Activated CD4-positive, alpha-beta T cell treated with anti-CD3 and anti-CD28 coated beads for 24 hours (primary cell): ENCODE data around the gene TNS3.
"Not testable (repeated sequence)": the region's sequence is repeated elsewhere in the genome, so short reads cannot be mapped to it uniquely, and the experiment has no call there.

Experiments
- DNase-seq, 2 donors: peaks; one replicate each; pipeline ENCODE4 v3.0.0-alpha.2; 2020; ENCODE audit warnings: low read depth in 2 of 2

Gene TNS3

GRCh38 chr7:47283497-47284131 lies 298.3 kb downstream of the TNS3 start:
- no peak for DNase-seq

- no peak for DNase-seq
Observed at GRCh38 chr7:47282790-47283496, 299.0 kb downstream of the TNS3 start.

DNA sequence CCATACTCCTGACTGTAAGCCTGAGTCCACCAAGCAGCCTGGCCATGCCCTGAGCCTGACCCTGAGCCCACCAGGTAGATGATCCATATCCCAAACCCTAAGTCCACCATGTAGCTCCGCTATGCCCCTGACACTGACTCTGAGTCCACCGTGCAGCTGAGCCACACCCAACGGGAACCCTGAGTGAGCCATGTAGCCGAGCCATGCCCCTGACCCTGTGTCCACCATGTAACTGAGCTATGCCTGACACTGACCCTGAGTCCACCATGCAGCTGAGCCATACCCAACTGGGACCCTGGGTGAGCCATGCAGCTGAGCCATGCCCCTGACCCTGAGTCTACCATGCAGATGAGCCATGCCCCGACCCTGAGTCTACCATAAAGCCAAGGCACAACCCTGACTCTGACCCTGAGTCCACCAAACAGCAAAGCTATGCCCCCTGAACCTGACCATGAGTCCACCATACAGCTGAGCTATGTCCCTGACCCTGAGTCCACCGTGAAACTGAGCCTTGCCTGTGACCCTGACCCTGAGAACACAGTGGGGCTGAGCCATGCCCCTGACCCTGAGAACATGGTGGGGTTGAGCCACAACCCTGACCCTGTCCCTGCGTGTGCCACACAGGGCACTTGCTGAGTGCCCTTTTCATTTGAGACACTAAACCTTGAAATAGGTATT lies 299.8 kb downstream of the TNS3 start:
- DNase-seq: no peak

DNA sequence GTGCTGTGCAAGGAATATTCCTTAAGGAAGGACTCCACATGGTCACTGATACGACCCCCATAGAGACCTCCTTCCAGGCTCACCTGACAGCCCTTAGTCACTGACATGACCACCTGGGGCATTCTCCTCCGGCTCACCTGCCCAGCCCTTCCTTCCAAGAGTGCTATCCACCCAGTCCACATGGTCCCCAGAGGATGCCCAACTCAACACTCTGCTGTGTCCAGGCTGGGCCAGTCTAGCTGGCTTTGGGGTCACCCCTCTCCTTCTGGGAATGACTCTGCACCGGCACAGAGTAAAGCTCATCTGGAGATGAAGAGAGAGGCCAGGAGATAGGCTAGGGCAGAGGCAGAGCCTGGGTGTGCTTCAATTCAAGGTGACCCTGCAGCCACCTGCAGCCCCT lies 300.8 kb downstream of the TNS3 start:
- no peak for DNase-seq

GRCh38 chr7:47280114-47280513 lies 301.8 kb downstream of the TNS3 start:
- DNase-seq: no peak

- no peak for DNase-seq
Observed at GRCh38 chr7:47278043-47278442, 303.9 kb downstream of the TNS3 start.

DNA sequence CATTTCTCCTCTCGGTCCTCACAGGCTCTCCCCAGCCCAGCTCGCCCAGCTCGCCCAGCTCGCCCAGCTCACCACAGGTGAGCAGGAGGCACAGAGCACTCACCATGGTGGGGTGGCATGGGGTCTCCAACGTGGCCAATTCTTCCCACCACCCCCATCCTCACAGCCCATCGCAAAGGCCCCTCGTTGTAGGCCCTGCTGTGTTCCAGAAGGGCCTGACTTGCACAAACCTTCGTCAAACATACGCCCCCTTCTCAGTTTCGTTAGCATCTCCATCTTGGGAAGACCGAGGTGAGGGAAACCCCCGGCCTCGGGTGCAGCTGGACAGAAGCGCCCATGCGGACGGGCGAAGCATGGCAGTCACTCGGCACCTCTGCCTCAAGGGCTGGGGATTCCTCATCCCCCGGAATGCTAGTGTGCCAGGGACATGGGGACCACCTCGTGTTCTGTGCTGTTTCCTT lies 304.6 kb downstream of the TNS3 start:
- DNase-seq: no peak

- no peak for DNase-seq
Observed at GRCh38 chr7:47273974-47274766, 307.7 kb downstream of the TNS3 start.

- DNase-seq: no peak
Observed at GRCh38 chr7:47273088-47273487, 308.8 kb downstream of the TNS3 start.

GRCh38 chr7:47271749-47272148 lies 310.2 kb downstream of the TNS3 start:
- DNase-seq: no peak

- no peak for DNase-seq
Observed at GRCh38 chr7:47268851-47269836, 312.8 kb downstream of the TNS3 start.

GRCh38 chr7:47267346-47267745 lies 314.6 kb downstream of the TNS3 start:
- DNase-seq: no peak

DNA sequence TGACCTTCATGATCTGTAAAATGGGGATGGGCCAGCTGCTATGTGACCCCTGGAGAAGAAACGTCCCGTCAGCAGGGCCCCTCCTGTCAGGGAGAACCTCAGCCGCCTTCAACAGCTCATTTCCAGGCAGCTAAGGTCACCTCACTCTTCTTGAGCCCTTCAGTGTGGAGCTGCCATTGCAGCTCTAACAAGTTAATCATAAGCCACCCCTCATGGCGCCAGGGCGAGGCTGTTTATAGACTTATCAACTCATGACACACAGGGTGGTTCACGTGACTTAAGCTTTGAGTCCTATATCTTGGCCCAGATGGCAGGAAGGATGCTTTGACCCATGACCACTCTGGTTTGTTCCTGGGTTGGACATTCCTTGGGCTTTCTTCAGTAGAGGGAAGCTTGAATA lies 315.1 kb downstream of the TNS3 start:
- DNase-seq: no peak

DNA sequence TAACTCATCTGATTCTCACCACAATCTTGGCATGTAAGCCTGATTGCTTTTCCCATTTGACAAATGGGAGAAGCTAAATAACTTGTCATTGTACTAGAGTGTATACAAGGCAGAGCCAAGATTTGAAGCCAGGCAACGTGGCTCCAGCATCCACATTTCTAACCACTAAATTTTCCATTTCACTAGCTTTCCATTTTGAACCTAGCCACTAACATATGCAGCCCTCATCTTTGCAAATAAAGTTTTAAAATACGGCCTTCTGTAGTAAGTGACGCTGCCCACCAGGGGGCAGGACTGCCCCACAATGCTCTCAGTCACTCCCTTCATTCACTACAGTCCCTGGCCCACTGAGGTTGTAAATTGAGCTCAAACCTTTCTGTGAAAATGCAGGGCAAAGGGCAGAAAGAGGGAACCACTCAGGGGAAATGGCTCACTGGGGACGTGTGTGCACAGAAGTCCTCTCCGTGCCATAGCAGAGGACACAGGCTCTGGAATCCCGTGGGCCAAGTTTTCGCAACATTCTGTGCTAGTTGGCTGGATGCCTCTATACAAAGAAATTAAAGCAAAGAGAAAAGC lies 315.7 kb downstream of the TNS3 start:
- peak in 1 of 2 donors; percentile 22 for DNase-seq

- DNase-seq: no peak
Observed at GRCh38 chr7:47265621-47266020, 316.3 kb downstream of the TNS3 start.

GRCh38 chr7:47264021-47264651 lies 317.8 kb downstream of the TNS3 start:
- DNase-seq: no peak

- DNase-seq: no peak
Observed at GRCh38 chr7:47262881-47263280, 319.0 kb downstream of the TNS3 start.

DNA sequence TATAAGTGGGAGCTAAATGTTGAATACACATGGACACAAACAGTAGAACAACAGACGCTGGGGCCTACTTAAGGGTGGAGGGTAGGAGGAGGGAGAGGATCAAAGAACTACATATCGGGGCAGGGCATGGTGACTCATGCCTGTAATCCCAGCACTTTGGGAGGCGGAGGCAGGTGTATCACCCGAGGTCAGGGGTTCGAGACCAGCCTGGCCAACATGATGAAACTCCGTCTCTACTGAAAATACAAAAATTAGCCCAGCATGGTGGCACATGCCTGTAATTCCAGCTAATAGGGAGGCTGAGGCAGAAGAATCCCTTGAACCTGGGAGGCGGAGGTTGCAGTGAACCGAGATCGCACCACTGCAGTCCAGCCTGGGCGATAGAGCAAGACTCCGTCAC lies 319.8 kb downstream of the TNS3 start:
- DNase-seq: not testable (repeated sequence)

DNA sequence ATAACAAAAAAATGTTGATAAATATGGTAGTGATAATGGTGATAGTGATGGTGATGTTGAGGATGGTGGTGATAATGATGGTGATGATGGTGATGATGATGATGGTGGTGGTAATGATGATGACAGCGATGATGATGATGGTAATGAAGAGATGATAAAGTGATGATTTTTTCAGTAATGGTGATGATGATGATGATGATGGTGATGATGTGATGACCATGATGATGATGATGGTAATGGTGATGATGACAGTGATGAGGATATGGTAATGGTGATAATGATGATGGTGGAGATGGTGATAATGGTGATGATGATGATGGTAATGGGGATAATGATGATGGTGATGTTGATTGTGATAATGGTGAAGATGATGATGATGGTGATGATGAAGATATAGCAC lies 321.6 kb downstream of the TNS3 start:
- no peak for DNase-seq

GRCh38 chr7:47259682-47260081 lies 322.2 kb downstream of the TNS3 start:
- no peak for DNase-seq
